ENCODE measurements around the gene IFNLR1. TPM values are rescaled to one million over a fixed set of nuclear protein-coding genes. Genes with fewer than 3 reads are reported as not detected.
A peak's percentile ranks its signal among the peaks of the same experiment; 100 is the strongest.

Gene IFNLR1
- total RNA-seq, 2 experiments from 2014 or later: 29.4 to 30.5 TPM

DNA sequence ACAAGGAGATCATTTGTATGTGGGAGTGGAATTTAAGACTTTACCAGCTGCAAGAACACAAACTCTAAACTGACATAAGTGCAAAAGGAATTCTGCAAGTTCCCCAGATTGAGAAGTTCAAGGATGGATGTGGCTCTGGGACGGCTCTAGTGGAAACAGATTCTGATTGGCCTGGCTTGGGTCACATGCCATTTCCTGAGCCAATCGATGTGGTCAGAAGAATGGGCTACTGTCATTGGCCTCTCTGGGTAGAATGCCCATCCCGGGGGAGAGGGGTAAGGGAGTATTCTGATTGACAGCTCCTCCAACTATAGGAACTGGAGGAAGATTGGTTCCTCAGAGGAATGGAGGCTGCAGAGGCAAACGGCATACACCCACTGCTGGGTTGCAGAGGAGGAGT, 6.0 kb upstream of the IFNLR1 start:
- Histone ChIP-seq H3K9me3 (ENCODE audit: low read length) (no peaks in the 10 kb centered on the region), H3K4me3 (ENCODE audit: low read depth, low read length, poor library complexity, severe bottlenecking) (no peak overlapping the region), H2AFZ (ENCODE audit: low read length) (peak overlapping the region; percentile 58; the same call in 1 of the 2 replicates), H3K79me2 (ENCODE audit: insufficient read depth, low read depth, low read length) (no peaks in the 10 kb centered on the region), H3K4me2 (ENCODE audit: low read length) (peak overlapping the region; percentile 14; the same call in 1 of the 2 replicates), H3K9me2 (ENCODE audit: insufficient read depth, low read length) (no peaks in the 10 kb centered on the region), H4K20me1 (ENCODE audit: insufficient read depth, low read length) (no peaks in the 10 kb centered on the region), H3K4me1 (ENCODE audit: insufficient read depth, low read length, poor library complexity, severe bottlenecking) (peaks cover 69% of the 10 kb centered on the region), H3K27ac (ENCODE audit: low read depth, low read length, poor library complexity, severe bottlenecking) (peak overlapping the region; percentile 100), H3K36me3 (ENCODE audit: insufficient read depth, low read length) (no peaks in the 10 kb centered on the region)
- no TSS peak for BruUV-seq (replicated peaks)
- intact Hi-C loops (cut with micrococcal nuclease; ENCODE audit: unreplicated experiment): loop anchor here (5.0 kb wide), 1 partner anchor 554 kb away; the partner anchor contains the start of gene CLIC4
- TF ChIP-seq CTCF (conservative IDR thresholded peaks at IDR 0.05; ENCODE audit: low read length) (no peak), EZH2phosphoT487 (IDR thresholded peaks at IDR 0.05; ENCODE audit: borderline replicate concordance, low read depth, low read length) (no peak)
- ChIA-PET CTCF (ENCODE audit: unreplicated experiment) (no interaction called here), POLR2A (no interaction called here)
- no peak for DNase-seq (ENCODE audit: low spot score)

GRCh38 chr1:24191860-24192259, 4.8 kb upstream of the IFNLR1 start:
- TF ChIP-seq EZH2phosphoT487 (IDR thresholded peaks at IDR 0.05; ENCODE audit: borderline replicate concordance, low read depth, low read length): no peak
- TF ChIP-seq CTCF (conservative IDR thresholded peaks at IDR 0.05; ENCODE audit: low read length): no peak
- CTCF ChIA-PET (ENCODE audit: unreplicated experiment): interaction anchor here (2.6 kb wide), 1 partner anchor 7 kb away, joined by 13 read pairs; no protein-coding TSS in a partner anchor
- DNase-seq (ENCODE audit: low spot score): no peak
- no TSS peak for BruUV-seq (replicated peaks)
- peaks cover 69% of the 10 kb centered on the region for H3K4me1 ChIP-seq (ENCODE audit: insufficient read depth, low read length, poor library complexity, severe bottlenecking)
- H3K9me3 ChIP-seq (ENCODE audit: low read length): no peaks in the 10 kb centered on the region
- peaks cover 2% of the 10 kb centered on the region for H3K79me2 ChIP-seq (ENCODE audit: insufficient read depth, low read depth, low read length)
- peak overlapping the region; percentile 90 for H3K4me2 ChIP-seq (ENCODE audit: low read length)
- POLR2A ChIA-PET: interaction anchor here (0.6 to 1.0 kb wide), 3 partner anchors 98 to 428 kb away, joined by 4 to 5 read pairs (median 4); no protein-coding TSS in a partner anchor
- intact Hi-C loops (cut with micrococcal nuclease; ENCODE audit: unreplicated experiment): loop anchor here (2.0 to 5.0 kb wide), 3 partner anchors 41 to 555 kb away; partner anchors contain the start of genes CLIC4 and SRSF10
- H2AFZ ChIP-seq (ENCODE audit: low read length): no peak overlapping the region
- peak overlapping the region; percentile 31 for H3K4me3 ChIP-seq (ENCODE audit: low read depth, low read length, poor library complexity, severe bottlenecking)
- no peaks in the 10 kb centered on the region for H3K9me2 ChIP-seq (ENCODE audit: insufficient read depth, low read length)
- no peaks in the 10 kb centered on the region for H4K20me1 ChIP-seq (ENCODE audit: insufficient read depth, low read length)
- peaks cover under 1% of the 10 kb centered on the region; the same call in 1 of the 2 replicates for H3K36me3 ChIP-seq (ENCODE audit: insufficient read depth, low read length)
- peak overlapping the region; percentile 100 for H3K27ac ChIP-seq (ENCODE audit: low read depth, low read length, poor library complexity, severe bottlenecking)

GRCh38 chr1:24190983-24191461, 3.9 kb upstream of the IFNLR1 start:
- peak overlapping the region; percentile 52 for H3K4me3 ChIP-seq (ENCODE audit: low read depth, low read length, poor library complexity, severe bottlenecking)
- H3K36me3 ChIP-seq (ENCODE audit: insufficient read depth, low read length): peaks cover 7% of the 10 kb centered on the region; the same call in 1 of the 2 replicates
- CTCF ChIA-PET (ENCODE audit: unreplicated experiment): interaction anchor here (0.8 to 2.6 kb wide), 4 partner anchors 8 to 202 kb away, joined by 3 to 13 read pairs (median 4); no protein-coding TSS in a partner anchor
- DNase-seq (ENCODE audit: low spot score): peak; percentile 98
- intact Hi-C loops (cut with micrococcal nuclease; ENCODE audit: unreplicated experiment): loop anchor here (2.0 to 5.0 kb wide), 3 partner anchors 40 to 556 kb away; partner anchors contain the start of genes CLIC4 and SRSF10
- H3K9me3 ChIP-seq (ENCODE audit: low read length): no peaks in the 10 kb centered on the region
- no peak for TF ChIP-seq CTCF (conservative IDR thresholded peaks at IDR 0.05; ENCODE audit: low read length)
- TF ChIP-seq EZH2phosphoT487 (IDR thresholded peaks at IDR 0.05; ENCODE audit: borderline replicate concordance, low read depth, low read length): no peak
- no peak overlapping the region for H2AFZ ChIP-seq (ENCODE audit: low read length)
- H3K4me1 ChIP-seq (ENCODE audit: insufficient read depth, low read length, poor library complexity, severe bottlenecking): peaks cover 67% of the 10 kb centered on the region
- H3K4me2 ChIP-seq (ENCODE audit: low read length): peak overlapping the region; percentile 90
- POLR2A ChIA-PET: interaction anchor here (0.5 to 3.4 kb wide), 11 partner anchors 8 to 631 kb away, joined by 3 to 29 read pairs (median 4); no protein-coding TSS in a partner anchor
- BruUV-seq (replicated peaks): TSS peak; percentile 38
- no peaks in the 10 kb centered on the region for H3K9me2 ChIP-seq (ENCODE audit: insufficient read depth, low read length)
- peaks cover 10% of the 10 kb centered on the region for H3K79me2 ChIP-seq (ENCODE audit: insufficient read depth, low read depth, low read length)
- H4K20me1 ChIP-seq (ENCODE audit: insufficient read depth, low read length): no peaks in the 10 kb centered on the region
- H3K27ac ChIP-seq (ENCODE audit: low read depth, low read length, poor library complexity, severe bottlenecking): peak overlapping the region; percentile 100

Data from OCI-LY7 (cell line).